HEK293 (cell line): ENCODE data around the gene CEP76.

Source experiments
- ZNF629 ChIP-seq: fragments of 450-650 bp; formaldehyde crosslinking; IDR thresholded peaks from 2 replicates; pipeline ENCODE4 v1.5.1; 2017; ENCODE audit warnings: missing biosample characterization, missing genetic modification characterization
- TF ChIP-seq, protein P1 (sequence below): fragments of 450-650 bp; formaldehyde crosslinking; IDR thresholded peaks from 2 replicates; pipeline ENCODE4 v1.5.1; 2017; ENCODE audit warnings: missing biosample characterization, missing genetic modification characterization

DNA sequence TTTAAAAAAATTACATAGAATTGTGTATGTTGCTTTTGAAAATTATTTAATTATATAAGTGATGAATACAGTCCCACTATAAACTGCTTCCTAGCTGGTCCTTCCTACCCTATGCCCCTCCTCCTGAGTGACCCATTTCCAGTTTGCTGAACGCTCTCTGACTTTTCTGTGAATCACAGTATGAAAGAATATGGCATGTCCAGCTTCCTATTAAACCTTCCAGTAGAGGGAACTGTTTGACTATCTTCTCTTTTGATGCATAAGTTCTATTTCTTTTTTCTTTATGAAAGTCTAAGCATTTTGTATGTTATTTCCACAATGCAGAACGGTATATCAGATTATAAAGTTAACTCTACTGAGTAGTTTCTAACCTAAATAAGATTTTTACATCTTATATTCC, 41.6 kb upstream of the CEP76 start:
- no peak for TF ChIP-seq ZNF629 (tag by site-specific recombination)
- TF ChIP-seq, protein P1, sequence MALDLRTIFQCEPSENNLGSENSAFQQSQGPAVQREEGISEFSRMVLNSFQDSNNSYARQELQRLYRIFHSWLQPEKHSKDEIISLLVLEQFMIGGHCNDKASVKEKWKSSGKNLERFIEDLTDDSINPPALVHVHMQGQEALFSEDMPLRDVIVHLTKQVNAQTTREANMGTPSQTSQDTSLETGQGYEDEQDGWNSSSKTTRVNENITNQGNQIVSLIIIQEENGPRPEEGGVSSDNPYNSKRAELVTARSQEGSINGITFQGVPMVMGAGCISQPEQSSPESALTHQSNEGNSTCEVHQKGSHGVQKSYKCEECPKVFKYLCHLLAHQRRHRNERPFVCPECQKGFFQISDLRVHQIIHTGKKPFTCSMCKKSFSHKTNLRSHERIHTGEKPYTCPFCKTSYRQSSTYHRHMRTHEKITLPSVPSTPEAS (tag by site-specific recombination) = no peak
